Astrocyte of the spinal cord (primary cell): ENCODE measurements around the gene HS2ST1.
"Not testable (repeated sequence)": the region's sequence is repeated elsewhere in the genome, so short reads cannot be mapped to it uniquely, and the experiment has no call there.

Source experiments
- DNase-seq: peaks from one replicate; pipeline ENCODE4 v3.0.0; 2011; ENCODE audit warnings: low read depth, low spot score
- H3K4me3 ChIP-seq: 2 replicates; pipeline ENCODE4 v1.5.1; 2011; ENCODE audit warnings: low read depth, mild to moderate bottlenecking, low read length, moderate library complexity
- CTCF ChIP-seq: IDR thresholded peaks from 2 replicates; pipeline ENCODE4 v1.5.1; 2012; ENCODE audit warnings: low read depth, mild to moderate bottlenecking, low read length, inconsistent platforms
- in situ Hi-C: cut with HindIII; loops from 2 replicates; pipeline ENCODE4 v1.10.0; 2017; ENCODE audit warnings: low sequenced_read_pairs

HS2ST1 gene

GRCh38 chr1:87024936-87025540 is 110.6 kb downstream of the HS2ST1 start:
- TF ChIP-seq CTCF: peak; percentile 62
- in situ Hi-C loops: no loop called here
- H3K4me3 ChIP-seq: no peak overlapping the region
- peak; percentile 18 for DNase-seq

- DNase-seq, H3K4me3 ChIP-seq, in situ Hi-C loops: not testable (repeated sequence)
These were observed 113.1 kb downstream of the HS2ST1 start for GRCh38 chr1:87027561-87027960.

GRCh38 chr1:87028576-87028975 is 114.1 kb downstream of the HS2ST1 start:
- in situ Hi-C loops: no loop called here
- TF ChIP-seq CTCF: no peak
- H3K4me3 ChIP-seq: no peak overlapping the region
- DNase-seq: no peak

DNA sequence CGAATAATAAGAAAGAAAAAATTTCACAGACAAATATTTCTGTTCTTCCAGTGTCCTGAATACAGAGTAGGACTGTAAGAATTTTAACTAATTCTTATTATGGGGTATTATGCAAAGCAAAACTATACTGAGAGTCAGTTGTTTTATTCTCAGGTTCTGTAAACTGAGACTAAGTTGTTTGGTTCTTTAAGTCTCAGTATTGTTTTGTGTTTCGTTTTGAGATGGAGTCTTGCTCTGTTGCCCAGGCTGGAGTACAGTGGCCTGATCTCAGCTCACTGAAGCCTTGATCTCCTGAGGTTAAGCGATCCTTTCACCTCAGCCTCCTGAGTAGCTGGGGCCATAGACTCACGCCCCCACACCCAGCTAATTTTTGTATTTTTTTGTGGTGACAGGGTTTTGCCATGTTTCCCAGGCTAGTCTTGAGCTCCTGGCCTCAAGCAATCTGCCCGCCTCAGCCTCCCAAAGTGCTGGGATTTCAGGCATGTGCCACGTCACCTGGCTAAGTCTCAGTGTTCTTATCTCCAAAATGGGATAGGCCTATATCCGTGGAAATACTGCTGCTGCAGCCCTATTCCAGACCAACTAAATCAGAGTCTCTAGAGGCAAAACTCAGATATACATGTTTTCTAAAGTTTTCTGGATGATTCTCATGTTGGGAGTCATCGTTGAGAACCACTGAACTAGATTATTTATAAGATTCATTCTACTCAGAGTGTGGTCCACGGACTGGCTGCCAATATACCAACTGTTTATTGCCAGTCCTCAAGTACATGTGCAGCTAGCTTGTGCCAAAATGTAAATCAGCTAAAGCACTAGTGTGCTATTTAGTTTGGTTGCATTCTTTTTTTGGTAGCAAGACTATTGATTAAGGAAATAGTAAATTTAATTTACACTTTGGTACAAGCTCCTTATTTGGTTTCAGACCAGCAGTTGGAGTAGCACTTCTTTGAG is 116.6 kb downstream of the HS2ST1 start:
- no peak for DNase-seq
- H3K4me3 ChIP-seq: no peak overlapping the region
- in situ Hi-C loops: no loop called here
- TF ChIP-seq CTCF: no peak

- DNase-seq: no peak
- TF ChIP-seq CTCF: no peak
- in situ Hi-C loops: no loop called here
- H3K4me3 ChIP-seq: no peak overlapping the region
These were observed 119.9 kb downstream of the HS2ST1 start for GRCh38 chr1:87034351-87034750.

DNA sequence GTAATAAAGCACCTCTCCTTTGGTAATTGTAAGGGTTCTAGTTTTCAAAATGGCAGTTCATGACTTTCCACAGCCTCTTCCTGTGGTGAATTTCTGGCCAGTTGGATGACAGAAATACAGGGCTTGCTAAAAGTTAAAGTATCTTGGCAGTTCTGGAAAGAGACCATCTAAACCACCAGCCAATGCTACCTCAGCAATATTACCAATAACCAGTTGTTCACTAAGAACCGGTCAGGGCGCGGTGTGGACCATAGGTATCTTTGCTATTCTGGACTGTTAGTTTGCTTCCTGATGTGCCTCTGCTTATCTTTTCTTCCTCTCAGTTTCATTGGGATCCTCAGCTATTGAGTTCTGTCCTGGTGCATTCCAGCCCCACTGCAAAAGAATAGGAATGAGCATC is 124.7 kb downstream of the HS2ST1 start:
- TF ChIP-seq CTCF: no peak
- H3K4me3 ChIP-seq: no peak overlapping the region
- no peak for DNase-seq
- in situ Hi-C loops: no loop called here
